Lower leg skin (tissue), 3 donors: ENCODE results near the gene USP17L12.
"Not testable (repeated sequence)": the region's sequence is repeated elsewhere in the genome, so short reads cannot be mapped to it uniquely, and the experiment has no call there.

Experiments
- CTCF ChIP-seq, 3 donors: fragments of 450-650 bp; IDR thresholded peaks; one replicate each; pipeline ENCODE4 v1.5.1; 2016; ENCODE audit warnings: antibody characterized with exemption in 3 of 3, mild to moderate bottlenecking in 3 of 3, moderate library complexity in 2 of 3
- POLR2A ChIP-seq, 2 donors: fragments of 450-650 bp; IDR thresholded peaks; one replicate each; pipeline ENCODE4 v1.6.1; 2016 to 2017; ENCODE audit warnings: antibody characterized with exemption in 2 of 2, mild to moderate bottlenecking in 1 of 2, moderate library complexity in 1 of 2

- TF ChIP-seq CTCF, POLR2A (IDR thresholded peaks at IDR 0.05): not testable (repeated sequence)
These were observed 37.9 kb downstream of the USP17L12 start, which contains the start of gene USP17L20 for GRCh38 chr4:9257824-9258223.
